ENCODE results near the gene NOTCH3.
A peak's percentile ranks its signal among the peaks of the same experiment; 100 is the strongest.

The NOTCH3 gene

GRCh38 chr19:15235781-15236180 lies 35.0 kb upstream of the NOTCH3 start:
- peak; percentile 86 to 90 (median 90) for DNase-seq

DNA sequence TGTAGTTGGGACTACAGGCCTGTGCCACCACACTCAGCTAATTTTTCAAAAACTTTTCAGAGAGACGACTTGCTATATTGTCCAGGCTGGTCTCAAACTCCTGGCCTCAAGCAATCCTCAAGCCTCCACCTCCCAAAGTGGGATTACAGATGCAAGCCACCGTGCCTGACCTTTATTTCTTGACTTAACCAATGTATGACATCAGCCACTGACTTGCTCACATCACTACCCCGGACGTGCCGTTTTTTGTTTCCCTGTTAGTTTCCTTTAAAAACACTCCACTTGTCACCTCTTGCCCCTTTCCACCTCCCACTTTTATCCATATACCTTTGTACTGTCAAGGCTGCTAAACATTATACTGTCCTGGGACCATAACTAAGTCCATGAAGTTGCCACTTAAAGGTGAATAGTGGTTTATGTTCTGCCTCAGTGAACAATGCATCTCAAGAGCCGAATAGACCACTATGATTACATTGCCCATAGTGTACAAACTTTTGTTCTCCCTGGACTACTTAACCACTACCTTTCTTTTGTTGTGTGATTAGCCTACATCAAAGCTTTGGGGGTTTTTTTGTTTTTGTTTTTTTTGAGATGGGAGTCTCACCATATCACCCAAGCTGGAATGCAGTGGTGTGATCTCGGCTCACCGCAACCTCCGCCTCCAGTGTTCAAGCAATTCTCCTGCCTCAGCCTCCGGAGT lies 33.8 kb upstream of the NOTCH3 start:
- DNase-seq, result peak in 1 of 3 donors; percentile 23

DNA sequence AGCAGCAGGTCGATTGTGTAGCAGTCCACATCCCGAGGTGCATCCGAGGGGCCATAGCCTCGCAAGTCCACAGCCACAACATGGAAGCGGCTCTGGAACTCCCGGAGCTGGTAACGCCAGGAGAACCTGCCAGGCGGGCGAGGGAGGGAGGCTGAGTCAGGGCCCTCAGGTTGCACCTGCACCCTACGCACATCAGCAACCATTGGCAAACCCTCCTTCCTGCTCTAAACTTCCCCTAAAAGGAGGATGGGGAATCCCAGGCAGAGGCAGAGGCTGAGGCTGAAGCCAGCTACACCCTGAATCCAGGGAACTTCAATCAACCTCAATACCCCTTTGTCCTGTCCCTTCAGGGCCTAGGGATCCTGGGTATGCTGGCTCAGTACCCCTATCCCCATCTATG lies 30.5 kb upstream of the NOTCH3 start:
- peak; percentile 72 to 80 (median 73) for DNase-seq

GRCh38 chr19:15227261-15227660 lies 26.5 kb upstream of the NOTCH3 start:
- no peak for DNase-seq

DNA sequence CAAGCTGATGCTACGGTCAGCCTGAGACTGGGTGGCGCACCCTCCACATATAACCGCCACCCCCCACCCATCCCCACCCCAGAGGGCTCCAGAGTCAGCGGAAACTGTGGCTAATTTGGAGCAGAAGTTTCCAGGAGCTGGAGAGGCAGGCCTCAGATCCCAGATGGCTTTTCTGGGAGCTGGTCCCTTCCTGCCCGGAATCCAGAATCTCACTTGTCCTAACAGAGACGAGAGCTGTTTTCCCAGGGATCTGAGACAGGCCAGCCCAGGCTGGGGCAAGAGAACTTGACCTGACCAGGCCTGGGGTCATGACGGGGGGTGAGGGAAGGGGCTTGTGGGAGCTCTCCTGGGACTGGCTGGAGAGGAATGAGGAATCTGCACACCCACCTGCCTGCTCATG lies 25.0 kb upstream of the NOTCH3 start:
- no peak for DNase-seq

- DNase-seq, result peak; percentile 45 to 62 (median 58)
Measured at GRCh38 chr19:15223649-15224361, 23.0 kb upstream of the NOTCH3 start.

DNA sequence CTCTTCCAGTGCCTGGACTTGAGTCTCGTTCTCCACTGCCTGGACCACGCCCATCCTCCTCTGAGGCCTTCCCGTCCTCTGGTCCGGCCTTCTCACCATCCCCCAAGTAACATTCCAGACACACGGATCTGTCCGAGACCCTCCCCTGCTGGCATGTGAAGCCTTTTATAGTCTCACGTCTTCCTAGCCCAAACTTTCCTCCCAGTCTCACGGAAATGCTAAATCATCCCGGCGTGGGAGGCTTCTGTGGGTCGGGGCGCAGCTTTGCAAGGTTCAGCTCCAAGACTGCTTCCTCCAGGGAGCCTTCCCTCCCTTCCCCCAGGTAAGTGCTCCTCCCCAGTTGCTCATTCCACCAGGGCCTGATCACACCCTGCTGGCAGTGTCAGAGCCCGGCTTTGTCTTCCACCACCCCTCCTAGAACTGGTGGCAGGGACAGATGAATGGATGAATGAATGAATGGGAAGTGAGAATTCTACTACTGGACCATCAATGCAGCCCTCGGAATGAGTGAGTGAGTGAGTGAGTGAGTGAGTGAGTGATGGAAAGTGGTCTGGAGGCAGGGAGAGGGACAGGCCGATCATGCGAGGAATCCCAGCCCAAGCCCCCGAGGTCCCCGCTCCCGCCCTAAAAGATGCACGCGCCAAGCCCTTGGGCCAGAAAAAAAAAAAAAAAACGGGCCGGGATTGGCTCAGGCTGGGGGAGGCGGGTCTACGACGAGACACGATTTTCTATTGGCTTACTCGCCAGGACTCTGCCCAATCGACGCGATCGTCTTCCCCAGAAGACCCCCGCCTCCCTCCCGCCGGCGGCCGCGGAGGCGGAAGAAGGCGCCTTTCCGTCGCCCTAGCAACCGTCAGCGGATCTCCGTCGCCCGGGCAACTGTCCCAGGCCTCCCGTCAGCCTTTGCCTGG lies 22.2 kb upstream of the NOTCH3 start:
- peak; percentile 86 to 92 (median 88) for DNase-seq

DNA sequence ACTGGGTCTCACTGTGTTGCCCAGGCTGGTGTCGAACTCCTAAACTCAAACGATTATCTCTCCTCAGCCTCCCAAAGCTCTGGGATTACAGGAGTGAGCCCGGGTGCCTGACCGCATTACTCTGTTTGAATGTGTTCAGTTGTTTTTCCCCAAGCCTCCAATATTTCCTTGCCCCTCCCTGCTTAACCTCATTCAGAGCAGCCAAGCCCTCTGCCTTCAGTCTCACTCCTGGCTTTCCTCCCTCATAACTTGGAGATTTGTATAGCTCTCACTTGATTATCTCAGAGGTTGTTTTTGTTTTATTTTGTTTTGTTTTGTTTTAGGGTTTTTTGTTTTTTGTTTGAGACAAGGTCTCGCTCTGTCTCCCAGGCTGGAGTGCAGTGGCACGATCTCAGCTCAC lies 20.0 kb upstream of the NOTCH3 start:
- DNase-seq, result no peak

- DNase-seq, result no peak
Measured at GRCh38 chr19:15218501-15218900, 17.7 kb upstream of the NOTCH3 start.

GRCh38 chr19:15216363-15216762 lies 15.6 kb upstream of the NOTCH3 start:
- DNase-seq, result no peak

GRCh38 chr19:15213715-15214381 lies 13.1 kb upstream of the NOTCH3 start:
- no peak for DNase-seq

DNA sequence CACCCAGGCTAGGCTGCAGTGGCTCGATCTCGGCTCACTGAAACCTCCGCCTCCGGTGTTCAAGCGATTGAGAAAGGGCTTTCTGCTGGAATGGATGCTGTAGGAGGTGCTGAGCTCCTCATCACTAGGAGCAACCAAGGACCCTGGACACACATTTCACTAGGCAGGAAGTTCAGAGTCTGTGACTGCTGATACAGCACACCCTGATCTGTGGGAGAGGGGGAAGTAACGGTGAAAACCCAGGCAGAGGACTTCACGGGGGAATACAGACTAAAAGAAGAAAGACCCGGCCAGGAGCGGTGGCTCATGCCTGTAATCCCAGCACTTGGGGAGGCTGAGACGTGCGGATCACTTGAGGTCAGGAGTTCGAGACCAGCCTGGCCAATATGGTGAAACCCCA lies 11.9 kb upstream of the NOTCH3 start:
- DNase-seq, result peak; percentile 91 to 93 (median 93)

- DNase-seq, result peak; percentile 97 to 98 (median 97)
Measured at GRCh38 chr19:15210323-15210781, 9.6 kb upstream of the NOTCH3 start.

GRCh38 chr19:15201374-15202023 lies 704 bp upstream of the NOTCH3 start:
- DNase-seq, result no peak

- peak in 1 of 3 donors; percentile 52 for DNase-seq
Measured at GRCh38 chr19:15199661-15200552, 888 bp downstream of the NOTCH3 start.

GRCh38 chr19:15198951-15199660 lies 1.7 kb downstream of the NOTCH3 start:
- DNase-seq, result no peak

- DNase-seq, result no peak
Measured at GRCh38 chr19:15197942-15198341, 2.9 kb downstream of the NOTCH3 start.

GRCh38 chr19:15197275-15197941 lies 3.4 kb downstream of the NOTCH3 start:
- peak; percentile 57 to 65 (median 59) for DNase-seq

- DNase-seq, result no peak
Measured at GRCh38 chr19:15196360-15197005, 4.3 kb downstream of the NOTCH3 start.
